Tibial nerve (tissue), 4 donors: ENCODE results near the gene SLN. TPM values are rescaled to one million over a fixed set of nuclear protein-coding genes. Genes with fewer than 3 reads are reported as not detected.

Experiments used
- DNase-seq, 2 donors: peaks; one replicate each; pipeline ENCODE4 v3.0.0-alpha.2; 2019; ENCODE audit warnings: low spot score in 2 of 2
- H3K27ac ChIP-seq, 4 donors: fragments of 200-600 bp; sonication (generic) in 3 of 4; one replicate each; pipeline ENCODE4 v1.5.1; 2017 to 2019; ENCODE audit warnings: mild to moderate bottlenecking in 1 of 4
- H3K27me3 ChIP-seq, 2 donors: fragments of 200-600 bp; sonication (generic) in 1 of 2; one replicate each; pipeline versions ENCODE4 v1.5.1 to v1.6.0; 2017 to 2019
- H3K36me3 ChIP-seq, 3 donors: fragments of 200-600 bp; sonication (generic); one replicate each; pipeline ENCODE4 v1.5.1; 2018 to 2019
- H3K4me1 ChIP-seq, 4 donors: fragments of 200-600 bp; sonication (generic) in 3 of 4; one replicate each; pipeline ENCODE4 v1.5.1; 2017 to 2019
- H3K4me3 ChIP-seq, 4 donors: fragments of 200-600 bp; sonication (generic) in 3 of 4; one replicate each; pipeline ENCODE4 v1.5.1; 2017 to 2019; ENCODE audit warnings: mild to moderate bottlenecking in 1 of 4, moderate library complexity in 1 of 4
- H3K9me3 ChIP-seq, 4 donors: fragments of 200-600 bp; sonication (generic) in 3 of 4; one replicate each; pipeline ENCODE4 v1.5.1; 2017 to 2019
- EP300 ChIP-seq, 2 donors: sonication (generic); formaldehyde crosslinking; IDR thresholded peaks; one replicate each; pipeline ENCODE4 v1.6.1; 2017; ENCODE audit warnings: antibody characterized with exemption in 2 of 2, mild to moderate bottlenecking in 1 of 2
- POLR2A ChIP-seq, 2 donors: fragments of 450-650 bp; IDR thresholded peaks; one replicate each; pipeline ENCODE4 v1.6.1; 2017; ENCODE audit warnings: antibody characterized with exemption in 2 of 2, mild to moderate bottlenecking in 2 of 2, moderate library complexity in 2 of 2
- WGBS, 2 donors: methylation state at CpG; one replicate each; pipeline ENCODE4 v1.1.5; 2018; 5-methylcytosine and 5-hydroxymethylcytosine counted together
- total RNA-seq, 4 donors: library from RNA; depleted of rRNA; stranded (reverse); fragments of >200 nt; gene quantifications; one replicate each; pipeline ENCODE4 v1.1.0, GENCODE V29; 2016
- TF ChIP-seq, protein P1 (sequence below), 5 experiments: fragments of 200-600 bp in 3 of 5; fragments of 450-650 bp in 2 of 5; sonication (generic) in 3 of 5; IDR thresholded peaks; one replicate each; pipeline ENCODE4 v1.5.1; 2016 to 2019; ENCODE audit warnings: antibody characterized with exemption in 5 of 5, mild to moderate bottlenecking in 3 of 5, moderate library complexity in 2 of 5

Gene SLN
- total RNA-seq, 4 donors from 2014 or later: 1.5 to 7.5 TPM; not detected in 2

DNA sequence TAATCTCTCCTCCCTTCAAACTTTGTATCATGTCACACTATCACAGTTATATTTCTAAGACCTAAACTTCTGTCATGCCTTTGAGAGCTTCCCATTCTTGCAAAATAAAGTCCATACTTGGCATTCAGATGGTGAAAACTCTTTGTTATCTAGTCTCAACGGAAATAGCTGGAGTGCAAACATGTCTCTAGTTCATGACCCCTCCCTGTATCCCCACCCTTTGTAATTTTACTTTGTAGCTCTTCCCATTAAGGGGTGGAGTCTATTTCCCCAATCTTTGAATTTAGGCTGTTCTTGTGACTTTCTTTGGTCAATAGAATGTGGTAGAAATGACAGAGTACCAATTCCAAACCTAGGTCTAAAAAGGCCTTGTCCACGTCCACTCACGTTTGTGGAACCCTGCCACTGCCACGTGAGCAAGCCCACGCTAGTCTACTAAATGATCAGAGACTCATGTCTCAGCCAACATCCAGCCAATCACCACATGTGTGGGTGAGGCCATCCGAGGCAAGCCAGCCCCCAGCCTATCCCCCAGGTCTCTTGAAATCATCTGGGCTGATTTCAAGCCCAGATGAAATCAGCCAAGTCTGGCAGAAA lies 23.4 kb downstream of the SLN start:
- TF ChIP-seq POLR2A (IDR thresholded peaks at IDR 0.05) (no peak), EP300 (IDR thresholded peaks at IDR 0.05) (no peak)
- TF ChIP-seq, protein P1, sequence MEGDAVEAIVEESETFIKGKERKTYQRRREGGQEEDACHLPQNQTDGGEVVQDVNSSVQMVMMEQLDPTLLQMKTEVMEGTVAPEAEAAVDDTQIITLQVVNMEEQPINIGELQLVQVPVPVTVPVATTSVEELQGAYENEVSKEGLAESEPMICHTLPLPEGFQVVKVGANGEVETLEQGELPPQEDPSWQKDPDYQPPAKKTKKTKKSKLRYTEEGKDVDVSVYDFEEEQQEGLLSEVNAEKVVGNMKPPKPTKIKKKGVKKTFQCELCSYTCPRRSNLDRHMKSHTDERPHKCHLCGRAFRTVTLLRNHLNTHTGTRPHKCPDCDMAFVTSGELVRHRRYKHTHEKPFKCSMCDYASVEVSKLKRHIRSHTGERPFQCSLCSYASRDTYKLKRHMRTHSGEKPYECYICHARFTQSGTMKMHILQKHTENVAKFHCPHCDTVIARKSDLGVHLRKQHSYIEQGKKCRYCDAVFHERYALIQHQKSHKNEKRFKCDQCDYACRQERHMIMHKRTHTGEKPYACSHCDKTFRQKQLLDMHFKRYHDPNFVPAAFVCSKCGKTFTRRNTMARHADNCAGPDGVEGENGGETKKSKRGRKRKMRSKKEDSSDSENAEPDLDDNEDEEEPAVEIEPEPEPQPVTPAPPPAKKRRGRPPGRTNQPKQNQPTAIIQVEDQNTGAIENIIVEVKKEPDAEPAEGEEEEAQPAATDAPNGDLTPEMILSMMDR (IDR thresholded peaks at IDR 0.05): no peak
- peaks cover 0 to 6% (median 0%) of the 10 kb centered on the region in 4 donors for H3K4me1 ChIP-seq
- H3K27ac ChIP-seq: no peak overlapping the region
- no peaks in the 10 kb centered on the region for H3K36me3 ChIP-seq
- H3K9me3 ChIP-seq: no peaks in the 10 kb centered on the region
- DNase-seq: no peak
- 44 to 55% methylated on average over 6 of the region's 6 CpGs for WGBS, 2 donors
- H3K4me3 ChIP-seq: no peak overlapping the region
- H3K27me3 ChIP-seq: no peaks in the 10 kb centered on the region

DNA sequence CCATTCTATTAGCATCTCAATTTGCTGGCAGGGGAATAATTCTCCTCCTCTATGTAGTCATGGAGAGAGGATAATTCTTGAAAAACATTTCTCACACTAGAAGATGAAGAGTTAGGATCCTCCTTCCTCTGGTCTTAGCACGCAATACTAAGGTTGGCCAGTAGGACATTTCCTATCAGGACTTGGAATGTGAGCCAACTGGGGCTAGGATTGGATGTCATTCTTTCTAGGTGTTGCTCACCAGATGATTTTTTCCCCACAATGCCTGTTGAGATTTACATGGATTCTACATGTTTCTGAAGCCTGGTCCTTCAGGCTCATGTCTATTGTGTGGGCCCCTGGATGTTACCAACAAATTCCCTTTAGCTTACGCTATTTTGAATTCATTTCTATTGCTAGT lies 28.0 kb downstream of the SLN start:
- no peak overlapping the region for H3K27ac ChIP-seq
- no peaks in the 10 kb centered on the region for H3K9me3 ChIP-seq
- H3K36me3 ChIP-seq: no peaks in the 10 kb centered on the region
- no peaks in the 10 kb centered on the region for H3K27me3 ChIP-seq
- TF ChIP-seq EP300 (IDR thresholded peaks at IDR 0.05) (no peak), POLR2A (IDR thresholded peaks at IDR 0.05) (no peak)
- TF ChIP-seq, protein P1 (IDR thresholded peaks at IDR 0.05): no peak
- 93 to 100% methylated on average over 2 of the region's 2 CpGs for WGBS, 2 donors
- DNase-seq: no peak
- no peak overlapping the region for H3K4me3 ChIP-seq
- no peaks in the 10 kb centered on the region for H3K4me1 ChIP-seq

DNA sequence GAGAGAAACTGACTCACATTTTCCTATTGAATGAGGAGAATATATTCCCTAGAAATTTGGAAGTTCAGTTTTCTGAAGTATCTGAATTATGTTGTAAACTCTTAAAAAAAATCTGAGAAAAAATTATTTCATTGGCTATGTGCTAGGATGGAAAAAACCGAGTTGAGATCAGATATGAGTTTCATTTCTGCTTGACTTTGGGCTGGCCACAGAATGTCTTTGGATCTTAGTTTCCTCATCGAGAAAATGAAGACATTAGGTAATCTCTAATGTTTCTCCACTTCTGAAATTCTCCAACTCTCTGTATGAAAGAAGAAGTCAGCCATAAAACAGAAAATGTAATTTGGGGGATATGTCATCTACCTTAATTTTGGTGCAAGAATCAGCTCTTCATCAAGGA lies 28.8 kb downstream of the SLN start:
- WGBS, 2 donors: 75 to 81% methylated on average over 2 of the region's 2 CpGs
- Histone ChIP-seq H3K4me1 (no peaks in the 10 kb centered on the region), H3K4me3 (no peak overlapping the region), H3K27me3 (no peaks in the 10 kb centered on the region), H3K27ac (no peak overlapping the region), H3K9me3 (no peaks in the 10 kb centered on the region), H3K36me3 (no peaks in the 10 kb centered on the region)
- DNase-seq: no peak
- TF ChIP-seq, protein P1 (IDR thresholded peaks at IDR 0.05): no peak
- TF ChIP-seq POLR2A (IDR thresholded peaks at IDR 0.05) (no peak), EP300 (IDR thresholded peaks at IDR 0.05) (no peak)

DNA sequence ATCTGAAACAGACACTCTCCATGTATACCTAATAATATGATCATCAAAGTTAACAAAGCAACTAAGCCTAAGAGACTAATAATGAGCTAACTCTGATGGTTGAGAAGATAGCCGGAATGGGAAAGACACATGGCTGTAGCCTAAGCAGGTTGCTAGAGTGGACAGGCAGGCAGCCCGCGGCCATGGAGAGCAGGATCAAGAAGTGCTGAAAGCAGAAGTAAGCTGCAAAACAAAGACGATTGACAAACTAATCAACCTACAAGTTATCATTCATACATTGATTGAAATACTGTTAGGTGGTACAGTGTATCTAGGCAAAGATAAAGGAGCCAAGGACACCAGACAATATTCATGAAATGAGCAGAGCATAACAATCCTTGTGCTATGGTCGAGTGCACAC lies 29.3 kb downstream of the SLN start:
- H3K27ac ChIP-seq: no peak overlapping the region
- no peaks in the 10 kb centered on the region for H3K27me3 ChIP-seq
- DNase-seq: no peak
- 83 to 86% methylated on average over 5 of the region's 5 CpGs for WGBS, 2 donors
- TF ChIP-seq EP300 (IDR thresholded peaks at IDR 0.05) (no peak), POLR2A (IDR thresholded peaks at IDR 0.05) (no peak)
- TF ChIP-seq, protein P1 (IDR thresholded peaks at IDR 0.05): no peak
- H3K9me3 ChIP-seq: no peaks in the 10 kb centered on the region
- no peaks in the 10 kb centered on the region for H3K4me1 ChIP-seq
- no peak overlapping the region for H3K4me3 ChIP-seq
- no peaks in the 10 kb centered on the region for H3K36me3 ChIP-seq

DNA sequence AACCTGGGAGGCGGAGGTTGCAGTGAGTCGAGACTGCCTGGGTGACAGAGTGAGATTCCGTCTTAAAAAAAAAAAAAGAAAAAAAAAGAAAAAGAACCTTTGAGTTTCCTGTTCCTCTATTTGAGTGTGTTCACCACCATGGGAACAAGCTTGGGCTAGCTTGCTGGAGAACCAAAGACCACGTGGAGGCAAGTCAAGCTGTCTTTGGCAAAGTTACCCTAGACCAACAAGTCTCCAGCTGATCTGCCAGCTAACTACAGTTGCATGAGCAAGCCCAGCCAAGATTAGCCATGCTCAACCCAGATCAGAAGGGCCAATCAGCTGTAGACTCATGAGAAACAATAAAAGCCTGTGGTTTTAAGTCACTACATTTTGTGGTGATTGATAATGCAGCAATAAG lies 29.7 kb downstream of the SLN start:
- DNase-seq: no peak
- 78 to 90% methylated on average over 4 of the region's 4 CpGs for WGBS, 2 donors
- H3K36me3 ChIP-seq: no peaks in the 10 kb centered on the region

More for the DNA sequence above, 29.7 kb downstream of the SLN start:
- Histone ChIP-seq H3K9me3 (no peaks in the 10 kb centered on the region), H3K4me3 (no peak overlapping the region), H3K4me1 (no peaks in the 10 kb centered on the region), H3K27ac (no peak overlapping the region), H3K27me3 (no peaks in the 10 kb centered on the region)
- TF ChIP-seq POLR2A (IDR thresholded peaks at IDR 0.05) (no peak), EP300 (IDR thresholded peaks at IDR 0.05) (no peak)
- TF ChIP-seq, protein P1 (IDR thresholded peaks at IDR 0.05): no peak
